KMS-11 (cell line): ENCODE data around the gene RAB24.
"Not testable (repeated sequence)": the region's sequence is repeated elsewhere in the genome, so short reads cannot be mapped to it uniquely, and the experiment has no call there.

Source experiments
- H2AFZ ChIP-seq: fragments of 200-600 bp; sonication (generic); 2 replicates; pipeline ENCODE4 v1.6.1; 2016; ENCODE audit warnings: antibody characterized with exemption, mixed run types, low read depth
- H3K27ac ChIP-seq: fragments of 200-600 bp; sonication (generic); 2 replicates; pipeline ENCODE4 v1.6.1; 2016; ENCODE audit warnings: mild to moderate bottlenecking, mixed run types
- H3K27me3 ChIP-seq: fragments of 200-600 bp; sonication (generic); 2 replicates; pipeline ENCODE4 v1.6.1; 2017; ENCODE audit warnings: mild to moderate bottlenecking, low read depth, mixed run types, moderate library complexity; ENCODE audit not compliant: insufficient read depth
- H3K36me3 ChIP-seq: fragments of 200-600 bp; sonication (generic); 2 replicates; pipeline ENCODE4 v1.6.1; 2017; ENCODE audit warnings: mild to moderate bottlenecking, mixed run types; ENCODE audit not compliant: insufficient read depth
- H3K4me1 ChIP-seq: fragments of 200-600 bp; sonication (generic); 2 replicates; pipeline ENCODE4 v1.6.1; 2016; ENCODE audit warnings: mild to moderate bottlenecking, low read depth, mixed run types; ENCODE audit not compliant: poor library complexity, severe bottlenecking
- H3K4me2 ChIP-seq: fragments of 200-600 bp; sonication (generic); 2 replicates; pipeline ENCODE4 v1.7.0; 2016; ENCODE audit warnings: mild to moderate bottlenecking, mixed run types
- H3K4me3 ChIP-seq: fragments of 200-600 bp; sonication (generic); IDR thresholded peaks from 2 replicates; pipeline ENCODE4 v1.6.1; 2017; ENCODE audit warnings: low read depth, low read length, mixed read lengths; ENCODE audit not compliant: insufficient read depth
- H3K79me2 ChIP-seq: fragments of 200-600 bp; sonication (generic); 2 replicates; pipeline ENCODE4 v1.6.1; 2016; ENCODE audit warnings: low read depth, mixed run types; ENCODE audit not compliant: insufficient read depth
- H3K9ac ChIP-seq: fragments of 200-600 bp; sonication (generic); 2 replicates; pipeline ENCODE4 v1.6.1; 2016; ENCODE audit warnings: mild to moderate bottlenecking, mixed run types
- H4K20me1 ChIP-seq: fragments of 200-600 bp; sonication (generic); 2 replicates; pipeline ENCODE4 v1.6.1; 2016; ENCODE audit warnings: mild to moderate bottlenecking, mixed run types; ENCODE audit not compliant: insufficient read depth
- TF ChIP-seq, protein P1 (sequence below): fragments of 200-600 bp; sonication (generic); conservative IDR thresholded peaks from 2 replicates; pipeline ENCODE4 v1.6.1; 2017; ENCODE audit warnings: low read depth, mild to moderate bottlenecking, antibody characterized with exemption, low read length, moderate library complexity, mixed read lengths

RAB24 gene

GRCh38 chr5:177344891-177345290 lies 41.4 kb upstream of the RAB24 start:
- H4K20me1 ChIP-seq = no peaks in the 10 kb centered on the region
- H3K4me1 ChIP-seq = peaks cover 15% of the 10 kb centered on the region
- no peak overlapping the region for H3K9ac ChIP-seq
- no peaks in the 10 kb centered on the region for H3K27me3 ChIP-seq
- no peak overlapping the region for H3K4me2 ChIP-seq
- TF ChIP-seq, protein P1, sequence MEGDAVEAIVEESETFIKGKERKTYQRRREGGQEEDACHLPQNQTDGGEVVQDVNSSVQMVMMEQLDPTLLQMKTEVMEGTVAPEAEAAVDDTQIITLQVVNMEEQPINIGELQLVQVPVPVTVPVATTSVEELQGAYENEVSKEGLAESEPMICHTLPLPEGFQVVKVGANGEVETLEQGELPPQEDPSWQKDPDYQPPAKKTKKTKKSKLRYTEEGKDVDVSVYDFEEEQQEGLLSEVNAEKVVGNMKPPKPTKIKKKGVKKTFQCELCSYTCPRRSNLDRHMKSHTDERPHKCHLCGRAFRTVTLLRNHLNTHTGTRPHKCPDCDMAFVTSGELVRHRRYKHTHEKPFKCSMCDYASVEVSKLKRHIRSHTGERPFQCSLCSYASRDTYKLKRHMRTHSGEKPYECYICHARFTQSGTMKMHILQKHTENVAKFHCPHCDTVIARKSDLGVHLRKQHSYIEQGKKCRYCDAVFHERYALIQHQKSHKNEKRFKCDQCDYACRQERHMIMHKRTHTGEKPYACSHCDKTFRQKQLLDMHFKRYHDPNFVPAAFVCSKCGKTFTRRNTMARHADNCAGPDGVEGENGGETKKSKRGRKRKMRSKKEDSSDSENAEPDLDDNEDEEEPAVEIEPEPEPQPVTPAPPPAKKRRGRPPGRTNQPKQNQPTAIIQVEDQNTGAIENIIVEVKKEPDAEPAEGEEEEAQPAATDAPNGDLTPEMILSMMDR = no peak
- H3K4me3 ChIP-seq = no peak overlapping the region
- H3K79me2 ChIP-seq = peaks cover 48% of the 10 kb centered on the region
- 0 out of 2 replicates have a peak, but pooled peaks cover 4% of the 10 kb centered on the region for H3K36me3 ChIP-seq
- H2AFZ ChIP-seq = no peak overlapping the region
- H3K27ac ChIP-seq = no peak overlapping the region

DNA sequence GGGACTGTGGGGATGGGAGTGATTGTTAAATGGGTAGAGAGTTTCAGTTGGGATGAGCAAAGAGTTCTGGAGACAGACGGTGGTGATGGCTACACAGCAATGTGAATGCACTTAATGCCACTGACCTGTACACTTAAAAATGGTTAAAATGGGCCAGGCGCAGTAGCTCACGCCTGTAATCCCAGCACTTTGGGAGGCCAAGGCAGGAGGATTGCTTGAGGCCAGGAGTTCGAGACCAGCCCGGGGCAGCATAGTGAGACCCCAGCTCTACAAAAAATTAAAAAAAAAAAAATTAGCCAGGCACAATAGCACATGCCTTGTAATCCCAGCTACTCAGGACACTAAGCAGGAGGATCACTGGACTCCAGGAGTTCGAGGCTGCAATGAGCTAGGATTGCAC lies 40.3 kb upstream of the RAB24 start:
- Histone ChIP-seq H3K27ac (no peak overlapping the region), H3K4me2 (no peak overlapping the region), H4K20me1 (no peaks in the 10 kb centered on the region), H3K4me3 (no peak overlapping the region), H2AFZ (no peak overlapping the region), H3K4me1 (peaks cover 4% of the 10 kb centered on the region), H3K9ac (no peak overlapping the region), H3K79me2 (peaks cover 38% of the 10 kb centered on the region), H3K36me3 (0 out of 2 replicates have a peak, but pooled peaks cover 4% of the 10 kb centered on the region), H3K27me3 (no peaks in the 10 kb centered on the region)
- TF ChIP-seq, protein P1 = no peak

DNA sequence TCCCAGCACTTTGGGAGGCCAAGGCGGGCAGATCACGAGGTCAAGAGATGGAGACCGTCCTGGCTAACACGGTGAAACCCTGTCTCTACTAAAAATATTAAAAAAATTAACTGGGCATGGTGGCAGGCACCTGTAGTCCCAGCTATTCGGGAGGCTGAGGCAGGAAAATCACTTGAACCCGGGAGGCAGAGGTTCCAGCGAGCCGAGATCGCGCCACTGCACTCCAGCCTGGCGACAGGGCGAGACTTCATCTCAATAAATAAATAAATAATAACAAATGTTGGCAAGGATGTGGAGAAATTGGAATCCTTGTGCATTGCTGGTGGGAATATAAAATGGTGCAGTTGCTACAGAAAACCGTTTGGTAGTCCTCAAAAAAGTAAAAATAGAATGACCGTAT lies 39.5 kb upstream of the RAB24 start:
- H3K4me3 ChIP-seq, H3K4me2 ChIP-seq, H3K27me3 ChIP-seq, H3K4me1 ChIP-seq, H2AFZ ChIP-seq, H4K20me1 ChIP-seq, H3K27ac ChIP-seq, H3K36me3 ChIP-seq, H3K9ac ChIP-seq: not testable (repeated sequence)
- H3K79me2 ChIP-seq = peaks cover 32% of the 10 kb centered on the region

DNA sequence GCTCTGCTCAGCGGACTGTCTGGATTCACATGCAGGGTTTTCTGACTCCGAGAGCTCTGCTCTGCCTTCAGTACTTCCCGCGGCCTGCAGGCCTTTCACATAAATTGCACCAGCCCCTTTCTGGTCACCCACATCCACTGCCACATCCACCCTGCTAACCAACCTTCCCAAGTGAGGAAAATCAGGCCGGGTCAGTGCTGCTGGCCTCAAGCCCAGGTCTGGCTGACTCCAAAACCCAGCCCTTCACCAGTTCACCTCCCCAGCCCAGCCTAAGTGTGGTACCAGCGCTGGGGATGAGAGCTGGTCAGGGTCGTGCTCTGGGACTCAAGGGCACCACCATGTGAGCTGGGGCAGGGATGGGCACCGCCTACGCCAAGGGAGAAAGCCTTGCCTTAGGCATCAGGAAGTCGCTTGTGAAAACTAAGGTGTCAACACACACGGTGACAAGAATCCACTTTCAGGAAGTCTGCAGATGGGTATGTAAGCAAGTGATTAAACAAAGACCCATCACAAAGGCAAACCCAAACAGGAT lies 35.7 kb upstream of the RAB24 start:
- Histone ChIP-seq H3K4me3 (no peak overlapping the region), H3K4me1 (no peaks in the 10 kb centered on the region), H3K27ac (no peak overlapping the region), H3K27me3 (no peaks in the 10 kb centered on the region), H3K36me3 (no peaks in the 10 kb centered on the region), H2AFZ (no peak overlapping the region), H4K20me1 (no peaks in the 10 kb centered on the region), H3K79me2 (peaks cover 8% of the 10 kb centered on the region; the same call in 1 of the 2 replicates), H3K4me2 (no peak overlapping the region), H3K9ac (no peak overlapping the region)
- TF ChIP-seq, protein P1 = no peak

- H3K27ac ChIP-seq = no peak overlapping the region
- H3K27me3 ChIP-seq = no peaks in the 10 kb centered on the region
- H3K79me2 ChIP-seq = peaks cover 6% of the 10 kb centered on the region; the same call in 1 of the 2 replicates
- H3K36me3 ChIP-seq = no peaks in the 10 kb centered on the region
- no peak overlapping the region for H3K4me2 ChIP-seq
- H4K20me1 ChIP-seq = no peaks in the 10 kb centered on the region
- TF ChIP-seq, protein P1 = no peak
- no peak overlapping the region for H2AFZ ChIP-seq
- no peak overlapping the region for H3K9ac ChIP-seq
- no peak overlapping the region for H3K4me3 ChIP-seq
- H3K4me1 ChIP-seq = no peaks in the 10 kb centered on the region
Observed at GRCh38 chr5:177338251-177339106, 35.0 kb upstream of the RAB24 start.
